Panc1 (cell line): ENCODE measurements around the gene NDUFAF5. TPM values are rescaled to one million over a fixed set of nuclear protein-coding genes. Genes with fewer than 3 reads are reported as not detected.

Experiments
- ATAC-seq: fragments of 200-7000 bp; cut with Tn5 transposase; 2 replicates; pipeline ENCODE4 v1.9.1; 2020; ENCODE audit warnings: mild to moderate bottlenecking, moderate library complexity
- BruUV-seq: library from RNA; stranded (reverse); fragments of 400-500 nt; replicated peaks from 2 replicates; lab custom pipeline; 2021; lab: Mats Ljungman, UMichigan
- CTCF ChIA-PET: fragments of 300-600 bp; sonication (Branson Sonifier 250); formaldehyde crosslinking; loops from one replicate; lab custom pipeline; 2022; ENCODE audit warnings: antibody characterized with exemption; lab: Charles Lee
- POLR2A ChIA-PET: fragments of 300-600 bp; sonication (Branson Sonifier 250); formaldehyde crosslinking; loops from one replicate; lab custom pipeline; 2022; ENCODE audit warnings: antibody characterized with exemption; lab: Charles Lee
- DNase-seq: peaks from one replicate; pipeline ENCODE4 v3.0.0-alpha.2; 2010; ENCODE audit warnings: low read depth, low spot score
- H3K27ac ChIP-seq: 2 replicates; pipeline ENCODE4 v1.5.1; 2011; ENCODE audit warnings: mild to moderate bottlenecking, low read length, inconsistent platforms
- H3K27me3 ChIP-seq: fragments of 200-500 bp; sonication (Bioruptor generic); 2 replicates; pipeline ENCODE4 v1.6.0; 2014; ENCODE audit warnings: low read length, inconsistent platforms; ENCODE audit not compliant: control insufficient read depth, insufficient read depth
- H3K36me3 ChIP-seq: fragments of 200-500 bp; sonication (Bioruptor generic); 2 replicates; pipeline ENCODE4 v1.5.1; 2014; ENCODE audit warnings: inconsistent platforms, mild to moderate bottlenecking, low read length, moderate library complexity; ENCODE audit not compliant: control insufficient read depth, insufficient read depth
- H3K4me1 ChIP-seq: 2 replicates; pipeline ENCODE4 v1.5.1; 2011; ENCODE audit warnings: inconsistent platforms, mild to moderate bottlenecking, low read length, moderate library complexity; ENCODE audit not compliant: control insufficient read depth, insufficient read depth
- H3K4me3 ChIP-seq, 2 experiments: 2 replicates each; pipeline ENCODE4 v1.5.1; 2011 to 2012; ENCODE audit warnings: low read depth in 2 of 2, low read length in 2 of 2, mild to moderate bottlenecking in 2 of 2, inconsistent platforms in 1 of 2, moderate library complexity in 1 of 2
- H3K9me3 ChIP-seq: fragments of 200-500 bp; sonication (Bioruptor generic); 2 replicates; pipeline ENCODE4 v1.5.1; 2014; ENCODE audit warnings: low read depth, mild to moderate bottlenecking, inconsistent platforms, low read length, moderate library complexity; ENCODE audit not compliant: control insufficient read depth, insufficient read depth
- CTCF ChIP-seq: fragments of 450-650 bp; IDR thresholded peaks from 2 replicates; pipeline ENCODE4 v1.5.1; 2017; ENCODE audit warnings: mild to moderate bottlenecking
- POLR2AphosphoS5 ChIP-seq: IDR thresholded peaks from 2 replicates; pipeline ENCODE4 v1.6.1; 2012; ENCODE audit warnings: mild to moderate bottlenecking, low read depth, low read length, moderate library complexity
- REST ChIP-seq, 2 experiments: IDR thresholded peaks; 2 replicates each; pipeline ENCODE4 v1.6.1; 2011 to 2012; ENCODE audit warnings: low read depth in 2 of 2, control low read depth in 1 of 2, low read length in 1 of 2, mild to moderate bottlenecking in 1 of 2, moderate library complexity in 1 of 2; ENCODE audit not compliant: insufficient read depth in 1 of 2
- SIN3A ChIP-seq: IDR thresholded peaks from 2 replicates; pipeline ENCODE4 v1.6.1; 2012; ENCODE audit warnings: low read depth, mild to moderate bottlenecking, low read length, moderate library complexity, borderline replicate concordance; ENCODE audit not compliant: insufficient read depth
- TCF7L2 ChIP-seq: IDR thresholded peaks from 2 replicates; pipeline ENCODE4 v1.6.1; 2011; ENCODE audit warnings: mild to moderate bottlenecking, low read depth, low read length, inconsistent platforms
- in situ Hi-C: cut with HindIII; loops from 2 replicates; pipeline ENCODE4 v1.10.0; 2016; ENCODE audit warnings: low sequenced_read_pairs, low pct_unique_long_range_greater_than_20kb
- intact Hi-C: fragments of 100-400 bp; cut with micrococcal nuclease; formaldehyde crosslinking; loops from one replicate; pipeline ENCODE4 v1.10.0; 2022; ENCODE audit not compliant: unreplicated experiment
- total RNA-seq: library from RNA; stranded (reverse); gene quantifications from one replicate; pipeline ENCODE4 v1.2.1, GENCODE V29; 2021; ENCODE audit not compliant: unreplicated experiment

The NDUFAF5 gene
- total RNA-seq, 1 experiment from 2014 or later, result 23.0 TPM

DNA sequence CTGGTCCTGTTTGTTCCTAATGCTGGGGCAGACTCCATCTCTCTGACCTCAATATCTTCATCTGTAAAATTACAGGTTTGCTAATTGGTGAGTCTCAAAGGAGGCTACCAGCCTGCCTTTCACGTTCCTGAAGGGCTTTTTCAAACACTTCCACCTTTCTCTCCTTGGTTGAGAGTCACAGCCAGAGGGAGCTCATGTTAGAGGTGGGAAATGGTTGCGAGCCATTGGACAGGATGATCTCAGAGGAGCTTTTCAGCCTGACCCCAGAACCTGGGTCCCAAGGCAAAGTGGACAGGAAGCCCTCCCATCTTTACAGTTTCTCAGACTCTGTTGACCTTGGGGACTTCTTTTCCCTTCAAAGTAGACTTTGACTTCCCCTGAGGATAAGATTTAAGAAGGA is 37.6 kb downstream of the NDUFAF5 start:
- no peaks in the 10 kb centered on the region for H3K9me3 ChIP-seq
- no peaks in the 10 kb centered on the region for H3K4me1 ChIP-seq
- no peak overlapping the region for H3K4me3 ChIP-seq
- POLR2A ChIA-PET, result no interaction called here
- CTCF ChIA-PET, result no interaction called here
- H3K27ac ChIP-seq, result no peak overlapping the region
- peaks cover 2% of the 10 kb centered on the region for H3K27me3 ChIP-seq
- TF ChIP-seq CTCF (peak; percentile 21), POLR2AphosphoS5 (no peak), REST (IDR thresholded peaks at IDR 0.05; ENCODE audit: insufficient read depth in 1 of 2, low read depth in 2 of 2, low read length in 1 of 2) (no peak), SIN3A (no peak)
- intact Hi-C loops, result no loop called here
- no TSS peak for BruUV-seq
- H3K36me3 ChIP-seq, result peaks cover 3% of the 10 kb centered on the region
- no peak for ATAC-seq
- DNase-seq, result no peak
- in situ Hi-C loops, result no loop called here

DNA sequence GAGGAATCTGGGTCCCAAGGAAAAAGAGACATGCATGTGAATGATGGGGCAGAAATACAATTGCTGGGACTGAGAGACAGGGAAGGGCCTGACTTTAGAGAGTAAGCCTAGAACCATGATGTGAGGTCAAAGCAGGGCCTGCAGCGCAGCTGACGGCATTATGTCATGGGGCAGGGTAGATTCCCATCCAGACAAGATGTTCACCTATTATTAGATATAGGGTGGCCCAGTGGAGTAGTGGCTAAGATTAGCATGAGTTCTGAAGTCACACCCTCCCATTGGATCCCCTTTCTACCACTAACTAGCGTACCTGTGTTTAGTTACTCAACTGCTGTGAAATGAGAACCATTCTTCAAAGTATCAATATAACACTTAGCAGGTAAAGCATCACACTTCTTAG is 39.6 kb downstream of the NDUFAF5 start:
- Histone ChIP-seq H3K4me3 (no peak overlapping the region), H3K27ac (no peak overlapping the region), H3K4me1 (no peaks in the 10 kb centered on the region), H3K9me3 (no peaks in the 10 kb centered on the region), H3K27me3 (peaks cover 2% of the 10 kb centered on the region), H3K36me3 (no peaks in the 10 kb centered on the region)
- TF ChIP-seq POLR2AphosphoS5 (no peak), SIN3A (no peak), TCF7L2 (no peak), REST (IDR thresholded peaks at IDR 0.05; ENCODE audit: insufficient read depth in 1 of 2, low read depth in 2 of 2, low read length in 1 of 2) (no peak), CTCF (no peak)
- ChIA-PET POLR2A (no interaction called here), CTCF (no interaction called here)
- BruUV-seq, result no TSS peak
- DNase-seq (no peak), ATAC-seq (no peak)
- intact Hi-C loops (no loop called here), in situ Hi-C loops (no loop called here)
